Smooth muscle cell of the pulmonary artery (primary cell): Measurements from ENCODE around the gene RGMA. TPM values are rescaled to one million over a fixed set of nuclear protein-coding genes. Genes with fewer than 3 reads are reported as not detected.

Source experiments
- total RNA-seq: library from RNA; depleted of rRNA; stranded (reverse); fragments of >200 nt; gene quantifications from 2 replicates; pipeline ENCODE4 v1.2.3, GENCODE V29; 2014

Gene RGMA
- total RNA-seq: 1.3 and 1.7 TPM in 2 replicates

GRCh38 chr15:93088981-93089726 is at the start of gene RGMA:
Gene RGMA, minus strand, starts transcription at chr15:93089211. Its CDS starts 279 bp downstream, at chr15:93088932.

Other genes starting within 250 kb of the RGMA start
- 79.3 and 92.2 TPM in 2 replicates for gene CHD2, start 188.9 kb downstream of the RGMA start, total RNA-seq